Ovary (tissue), 9 donors: Measurements from ENCODE around the gene STIM1. TPM values are rescaled to one million over a fixed set of nuclear protein-coding genes. Genes with fewer than 3 reads are reported as not detected.

ENCODE experiments used
- DNase-seq, 5 donors: peaks; one replicate each; pipeline ENCODE4 v3.0.0-alpha.2; 2019 to 2020
- H3K27ac ChIP-seq, 2 donors: fragments of 200-600 bp; one replicate each; pipeline versions ENCODE4 v1.5.1 to v1.8.0; 2019 to 2022
- H3K27me3 ChIP-seq: fragments of 200-600 bp; one replicate; pipeline ENCODE4 v1.8.0; 2022
- H3K36me3 ChIP-seq: fragments of 200-600 bp; sonication (generic); one replicate; pipeline ENCODE4 v1.5.1; 2019
- H3K4me1 ChIP-seq: one replicate; pipeline ENCODE4 v1.8.1; 2013; ENCODE audit warnings: mild to moderate bottlenecking, moderate library complexity; ENCODE audit not compliant: insufficient read depth
- H3K4me3 ChIP-seq: fragments of 200-600 bp; sonication (generic); one replicate; pipeline ENCODE4 v1.5.1; 2017
- H3K9me3 ChIP-seq, 2 donors: fragments of 200-600 bp in 1 of 2; sonication (generic) in 1 of 2; one replicate each; pipeline versions ENCODE4 v1.5.1 to v1.8.1; 2013 to 2019; ENCODE audit warnings: mild to moderate bottlenecking in 1 of 2, moderate library complexity in 1 of 2
- CTCF ChIP-seq, 3 donors: fragments of 450-650 bp in 2 of 3; fragments of 200-600 bp in 1 of 3; IDR thresholded peaks; one replicate each; pipeline versions ENCODE4 v1.5.1 to v1.8.0; 2016 to 2022; ENCODE audit warnings: antibody characterized with exemption in 3 of 3, mild to moderate bottlenecking in 1 of 3
- EP300 ChIP-seq: sonication (generic); formaldehyde crosslinking; IDR thresholded peaks from one replicate; pipeline ENCODE4 v1.6.1; 2017; ENCODE audit warnings: antibody characterized with exemption
- POLR2A ChIP-seq: fragments of 450-650 bp; IDR thresholded peaks from one replicate; pipeline ENCODE4 v1.6.1; 2017; ENCODE audit warnings: antibody characterized with exemption, mild to moderate bottlenecking, moderate library complexity
- WGBS, 3 donors: extraction: QIAGEN DNeasy Blood & Tissue Kit in 1 of 3; methylation state at CpG; one replicate each; pipeline versions ENCODE4 v1.1.5 to v1.1.7; 2013 to 2017; 5-methylcytosine and 5-hydroxymethylcytosine counted together
- intact Hi-C, 4 donors: fragments of 100-400 bp; cut with DNase I; formaldehyde crosslinking; loops; one replicate each; pipeline versions ENCODE4 v1.11.0 to v1.15.1; 2022 to 2023
- polyA plus RNA-seq, 2 donors: library from polyadenylated mRNA; stranded (reverse); fragments of 200-250 nt in 1 of 2; fragments of 350-450 nt in 1 of 2; fragmentation: Illumina TruSeq in 1 of 2; extraction: RNeasy Lipid Tissue Mini Kit (QIAGEN cat#74804) in 1 of 2; gene quantifications; one replicate each; pipeline ENCODE4 v1.2.3, GENCODE V29; 2013 to 2014
- total RNA-seq, 7 donors: library from RNA; depleted of rRNA in 2 of 7; stranded (reverse); fragments of >200 nt in 2 of 7; fragmentation: NEBNext Ultra II Directional in 3 of 7; extraction: Animal tissue kit (Norgen Biotek cat#: 25700) in 3 of 7; gene quantifications; one replicate each; pipeline versions ENCODE4 v1.1.0 to v1.2.4, GENCODE V29; 2016 to 2023
- donor health status: DM: no; HTN: no; CAD: no; lungs with moderate emphysema.
- donor health status: DM: no; HTN: no; CAD: no.
- donor health status: Bipolar disorder and iron deficiency.
- donor health status: DM: yes; HTN: yes; CAD: no.
- donor health status: DM: no; HTN: no; CAD: no.
- donor health status: DM: yes; HTN: yes; CAD: no.

The STIM1 gene
- total and polyA plus RNA-seq, 9 donors, result 26.1 to 75.2 (median 58.7) TPM

- Histone ChIP-seq H3K27ac (no peak overlapping the region), H3K9me3 (no peaks in the 10 kb centered on the region), H3K27me3 (no peaks in the 10 kb centered on the region), H3K4me3 (no peak overlapping the region), H3K4me1 (peaks cover 5% of the 10 kb centered on the region), H3K36me3 (no peaks in the 10 kb centered on the region)
- WGBS, 3 donors, result 94 to 100% (median 98%) methylated on average over 1 of the region's 1 CpG
- no peak for DNase-seq
- intact Hi-C loops, result no loop called here
- TF ChIP-seq CTCF (IDR thresholded peaks at IDR 0.05) (no peak), POLR2A (no peak), EP300 (no peak)
Measured at GRCh38 chr11:3977078-3977477, 121.6 kb downstream of the STIM1 start.

- no peak overlapping the region for H3K27ac ChIP-seq
- 49 to 59% (median 56%) methylated on average over 9 of the region's 9 CpGs for WGBS, 3 donors
Measured at GRCh38 chr11:3981084-3981633, 125.7 kb downstream of the STIM1 start.

GRCh38 chr11:3982431-3982830 is 127.0 kb downstream of the STIM1 start:
- Histone ChIP-seq H3K27ac (no peak overlapping the region), H3K9me3 (no peaks in the 10 kb centered on the region), H3K4me1 (peaks cover 17% of the 10 kb centered on the region), H3K36me3 (no peaks in the 10 kb centered on the region), H3K4me3 (no peak overlapping the region), H3K27me3 (no peaks in the 10 kb centered on the region)
- intact Hi-C loops, result loop anchor here in 3 of 4 donors (10.0 kb wide), 1 partner anchor 128 kb away; the partner anchor contains the start of gene STIM1 (in 3 of the 3)
- 90 to 95% (median 95%) methylated on average over 2 of the region's 2 CpGs for WGBS, 3 donors
- no peak for DNase-seq
- no peak for TF ChIP-seq CTCF (IDR thresholded peaks at IDR 0.05)
- no peak for TF ChIP-seq POLR2A
- no peak for TF ChIP-seq EP300

More at GRCh38 chr11:3981084-3981633, 125.7 kb downstream of the STIM1 start:
- TF ChIP-seq POLR2A, result no peak
- TF ChIP-seq EP300, result no peak
- TF ChIP-seq CTCF (IDR thresholded peaks at IDR 0.05), result no peak
- H3K4me3 ChIP-seq, result no peak overlapping the region
- H3K27me3 ChIP-seq, result no peaks in the 10 kb centered on the region
- intact Hi-C loops, result loop anchor here in 3 of 4 donors (10.0 kb wide), 1 partner anchor 126 kb away; the partner anchor contains the start of gene STIM1 (in 3 of the 3)
- DNase-seq, result no peak
- H3K9me3 ChIP-seq, result no peaks in the 10 kb centered on the region
- H3K4me1 ChIP-seq, result peaks cover 15% of the 10 kb centered on the region
- no peaks in the 10 kb centered on the region for H3K36me3 ChIP-seq

- peaks cover 17% of the 10 kb centered on the region for H3K4me1 ChIP-seq
- no peak overlapping the region for H3K27ac ChIP-seq
Measured at GRCh38 chr11:3983101-3983500, 127.6 kb downstream of the STIM1 start.

More at GRCh38 chr11:3983101-3983500, 127.6 kb downstream of the STIM1 start:
- no peaks in the 10 kb centered on the region for H3K27me3 ChIP-seq
- no peaks in the 10 kb centered on the region for H3K9me3 ChIP-seq
- intact Hi-C loops, result loop anchor here in 3 of 4 donors (10.0 kb wide), 1 partner anchor 128 kb away; the partner anchor contains the start of gene STIM1 (in 3 of the 3)
- H3K36me3 ChIP-seq, result no peaks in the 10 kb centered on the region
- no peak for DNase-seq
- TF ChIP-seq POLR2A (no peak), EP300 (no peak), CTCF (IDR thresholded peaks at IDR 0.05) (no peak)
- H3K4me3 ChIP-seq, result no peak overlapping the region
- WGBS, 3 donors, result 89 to 99% (median 92%) methylated on average over 3 of the region's 3 CpGs
